ENCODE data around the gene ABCA3. TPM values are rescaled to one million over a fixed set of nuclear protein-coding genes. Genes with fewer than 3 reads are reported as not detected.

The ABCA3 gene
- total and polyA plus RNA-seq, 2 donors (not counting 1 experiment from before 2014, with no cell fraction given) = 1.7 to 6.1 TPM

DNA sequence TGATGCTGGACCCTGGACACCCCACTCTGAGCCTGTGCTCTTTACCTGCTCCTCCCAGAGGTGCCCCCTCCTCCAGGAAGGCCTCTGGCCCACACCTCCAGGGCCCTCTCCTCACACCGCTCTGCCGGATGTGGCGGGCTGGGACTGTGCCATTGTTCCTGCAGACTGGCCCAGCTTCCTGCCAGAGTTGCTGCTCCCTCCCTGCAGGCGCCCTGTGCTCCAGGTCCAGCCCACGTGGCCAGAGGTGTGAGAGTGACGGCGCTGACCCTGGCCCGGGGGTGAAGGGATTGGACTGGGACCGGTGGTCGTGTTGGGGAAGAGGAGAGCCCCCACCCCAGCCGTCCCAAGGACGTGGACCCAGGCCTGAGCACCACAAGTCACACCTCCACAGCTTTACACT is 111.4 kb downstream of the ABCA3 start:
- Histone ChIP-seq H3K27ac (ENCODE audit: insufficient read depth, low read length) (no peak overlapping the region), H3K36me3 (ENCODE audit: control insufficient read depth, insufficient read depth, low read length) (peaks cover 27% of the 10 kb centered on the region), H3K79me2 (ENCODE audit: control insufficient read depth, insufficient read depth, low read length) (peaks cover 35% of the 10 kb centered on the region)

DNA sequence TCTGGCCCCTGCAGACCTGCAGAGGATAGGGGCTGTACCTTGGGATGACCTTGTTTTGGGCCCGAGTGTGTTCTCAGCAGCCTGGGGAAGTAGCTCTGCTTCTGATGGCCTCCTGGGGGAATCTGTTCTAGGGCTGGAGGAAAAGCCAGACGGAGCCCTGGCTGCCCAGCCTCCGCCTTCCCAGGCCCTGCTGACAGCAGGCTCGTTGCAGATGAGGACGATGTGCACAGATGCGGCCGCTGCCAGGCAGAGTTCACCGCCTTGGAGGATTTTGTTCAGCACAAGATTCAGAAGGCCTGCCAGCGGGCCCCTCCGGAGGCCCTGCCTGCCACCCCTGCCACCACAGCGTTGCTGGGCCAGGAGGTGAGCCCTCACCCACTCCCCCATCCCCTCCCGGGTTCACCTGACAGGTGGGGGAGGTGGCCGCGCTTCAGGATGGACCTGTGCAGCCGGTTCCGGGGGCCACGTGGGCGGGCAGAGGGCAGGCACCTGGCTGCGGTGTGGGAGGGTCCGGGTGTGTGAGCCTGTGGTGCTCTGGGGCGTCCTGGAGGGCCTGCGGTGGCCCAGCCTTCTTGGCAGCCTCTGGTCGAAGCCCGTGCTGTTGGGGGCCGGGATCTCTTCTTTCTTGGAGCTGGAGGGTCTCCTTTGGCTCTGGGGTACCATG is 112.2 kb downstream of the ABCA3 start:
- Histone ChIP-seq H3K4me3 (replicated peaks in 1 of 4; ENCODE audit: control extremely low read depth in 1 of 4, insufficient read depth in 1 of 4, low read depth in 3 of 4, low read length in 4 of 4) (no peak overlapping the region), H3K9me3 (ENCODE audit: control insufficient read depth, insufficient read depth, low read depth, low read length) (no peaks in the 10 kb centered on the region), H3K9ac (ENCODE audit: insufficient read depth, low read length) (no peak overlapping the region), H4K20me1 (ENCODE audit: control insufficient read depth, extremely low read depth, insufficient read depth, low read length) (no peaks in the 10 kb centered on the region), H3K27me3 (ENCODE audit: control insufficient read depth, insufficient read depth, low read length) (no peaks in the 10 kb centered on the region), H3K27ac (ENCODE audit: insufficient read depth, low read length) (no peak overlapping the region), H3K4me1 (ENCODE audit: control insufficient read depth, extremely low read depth, insufficient read depth, low read length) (peaks cover 2% of the 10 kb centered on the region), H3K4me2 (ENCODE audit: extremely low read depth, insufficient read depth, low read length) (no peak overlapping the region), H2AFZ (ENCODE audit: low read length) (no peak overlapping the region), H3K36me3 (ENCODE audit: control insufficient read depth, insufficient read depth, low read length) (peaks cover 24% of the 10 kb centered on the region), H3K79me2 (ENCODE audit: control insufficient read depth, insufficient read depth, low read length) (peaks cover 40% of the 10 kb centered on the region)
- no peak for TF ChIP-seq EZH2 (IDR thresholded peaks at IDR 0.05; ENCODE audit: low read length, missing control alignments)
- TF ChIP-seq, protein P1, sequence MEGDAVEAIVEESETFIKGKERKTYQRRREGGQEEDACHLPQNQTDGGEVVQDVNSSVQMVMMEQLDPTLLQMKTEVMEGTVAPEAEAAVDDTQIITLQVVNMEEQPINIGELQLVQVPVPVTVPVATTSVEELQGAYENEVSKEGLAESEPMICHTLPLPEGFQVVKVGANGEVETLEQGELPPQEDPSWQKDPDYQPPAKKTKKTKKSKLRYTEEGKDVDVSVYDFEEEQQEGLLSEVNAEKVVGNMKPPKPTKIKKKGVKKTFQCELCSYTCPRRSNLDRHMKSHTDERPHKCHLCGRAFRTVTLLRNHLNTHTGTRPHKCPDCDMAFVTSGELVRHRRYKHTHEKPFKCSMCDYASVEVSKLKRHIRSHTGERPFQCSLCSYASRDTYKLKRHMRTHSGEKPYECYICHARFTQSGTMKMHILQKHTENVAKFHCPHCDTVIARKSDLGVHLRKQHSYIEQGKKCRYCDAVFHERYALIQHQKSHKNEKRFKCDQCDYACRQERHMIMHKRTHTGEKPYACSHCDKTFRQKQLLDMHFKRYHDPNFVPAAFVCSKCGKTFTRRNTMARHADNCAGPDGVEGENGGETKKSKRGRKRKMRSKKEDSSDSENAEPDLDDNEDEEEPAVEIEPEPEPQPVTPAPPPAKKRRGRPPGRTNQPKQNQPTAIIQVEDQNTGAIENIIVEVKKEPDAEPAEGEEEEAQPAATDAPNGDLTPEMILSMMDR (conservative IDR thresholded peaks at IDR 0.05 in 1 of 2, IDR thresholded peaks at IDR 0.05 in 1 of 2; ENCODE audit: low read depth in 1 of 2, low read length in 2 of 2) = no peak
- DNase-seq (ENCODE audit: low read depth in 2 of 2) = no peak

More for the DNA sequence above, 111.4 kb downstream of the ABCA3 start:
- H3K4me2 ChIP-seq (ENCODE audit: extremely low read depth, insufficient read depth, low read length) = no peak overlapping the region
- no peaks in the 10 kb centered on the region for H3K27me3 ChIP-seq (ENCODE audit: control insufficient read depth, insufficient read depth, low read length)
- no peak overlapping the region for H2AFZ ChIP-seq (ENCODE audit: low read length)
- no peaks in the 10 kb centered on the region for H4K20me1 ChIP-seq (ENCODE audit: control insufficient read depth, extremely low read depth, insufficient read depth, low read length)
- no peak overlapping the region for H3K4me3 ChIP-seq (replicated peaks in 1 of 4; ENCODE audit: control extremely low read depth in 1 of 4, insufficient read depth in 1 of 4, low read depth in 3 of 4, low read length in 4 of 4)
- no peaks in the 10 kb centered on the region for H3K9me3 ChIP-seq (ENCODE audit: control insufficient read depth, insufficient read depth, low read depth, low read length)
- H3K9ac ChIP-seq (ENCODE audit: insufficient read depth, low read length) = no peak overlapping the region
- no peak for TF ChIP-seq EZH2 (IDR thresholded peaks at IDR 0.05; ENCODE audit: low read length, missing control alignments)
- TF ChIP-seq, protein P1 (conservative IDR thresholded peaks at IDR 0.05 in 1 of 2, IDR thresholded peaks at IDR 0.05 in 1 of 2; ENCODE audit: low read depth in 1 of 2, low read length in 2 of 2) = no peak
- no peak for DNase-seq (ENCODE audit: low read depth in 2 of 2)
- H3K4me1 ChIP-seq (ENCODE audit: control insufficient read depth, extremely low read depth, insufficient read depth, low read length) = peaks cover 2% of the 10 kb centered on the region

DNA sequence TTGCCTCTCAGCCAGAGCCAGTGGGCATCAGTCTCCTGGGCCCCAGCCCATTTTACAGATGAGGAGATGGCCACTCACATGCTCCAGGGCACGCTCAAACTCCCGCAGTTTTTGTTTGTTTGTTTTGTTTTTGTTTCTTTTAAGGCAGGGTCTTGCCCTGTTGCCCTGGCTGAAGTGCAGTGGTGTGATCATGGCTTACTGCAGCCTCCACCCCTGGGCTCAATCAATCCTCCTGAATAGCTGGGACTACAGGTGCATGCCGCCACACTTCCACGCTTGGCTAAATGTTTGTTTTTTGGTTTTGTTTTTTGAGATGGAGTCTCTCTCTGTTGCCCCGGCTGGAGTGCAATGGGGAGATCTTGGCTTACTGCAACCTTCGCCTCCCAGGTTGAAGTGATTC is 113.6 kb downstream of the ABCA3 start:
- H4K20me1 ChIP-seq (ENCODE audit: control insufficient read depth, extremely low read depth, insufficient read depth, low read length) = no peaks in the 10 kb centered on the region
- TF ChIP-seq, protein P1 (conservative IDR thresholded peaks at IDR 0.05 in 1 of 2, IDR thresholded peaks at IDR 0.05 in 1 of 2; ENCODE audit: low read depth in 1 of 2, low read length in 2 of 2) = no peak
- no peak for TF ChIP-seq EZH2 (IDR thresholded peaks at IDR 0.05; ENCODE audit: low read length, missing control alignments)

More for the DNA sequence above, 113.6 kb downstream of the ABCA3 start:
- no peaks in the 10 kb centered on the region for H3K9me3 ChIP-seq (ENCODE audit: control insufficient read depth, insufficient read depth, low read depth, low read length)
- H3K9ac ChIP-seq (ENCODE audit: insufficient read depth, low read length) = no peak overlapping the region
- H3K4me2 ChIP-seq (ENCODE audit: extremely low read depth, insufficient read depth, low read length) = no peak overlapping the region
- H3K27me3 ChIP-seq (ENCODE audit: control insufficient read depth, insufficient read depth, low read length) = no peaks in the 10 kb centered on the region
- no peak overlapping the region for H3K4me3 ChIP-seq (replicated peaks in 1 of 4; ENCODE audit: control extremely low read depth in 1 of 4, insufficient read depth in 1 of 4, low read depth in 3 of 4, low read length in 4 of 4)
- H3K36me3 ChIP-seq (ENCODE audit: control insufficient read depth, insufficient read depth, low read length) = peaks cover 14% of the 10 kb centered on the region
- H3K4me1 ChIP-seq (ENCODE audit: control insufficient read depth, extremely low read depth, insufficient read depth, low read length) = peaks cover 2% of the 10 kb centered on the region
- peaks cover 40% of the 10 kb centered on the region for H3K79me2 ChIP-seq (ENCODE audit: control insufficient read depth, insufficient read depth, low read length)
- H3K27ac ChIP-seq (ENCODE audit: insufficient read depth, low read length) = no peak overlapping the region
- H2AFZ ChIP-seq (ENCODE audit: low read length) = no peak overlapping the region
- no peak for DNase-seq (ENCODE audit: low read depth in 2 of 2)

Measured in fibroblast of lung (primary cell).